Stimulated activated CD4-positive, alpha-beta T cell treated with anti-CD3 and anti-CD28 coated beads, Interleukin-4, amount 100 ng/mL, for 24 hours (primary cell): ENCODE measurements around the gene FBXL19.

Experiments used
- DNase-seq: peaks from one replicate; pipeline ENCODE4 v3.0.0-alpha.2; 2020

FBXL19 gene

GRCh38 chr16:30992276-30992780, 69.0 kb downstream of the FBXL19 start:
- DNase-seq = no peak

- DNase-seq = no peak
Observed at GRCh38 chr16:30992931-30993816, 69.8 kb downstream of the FBXL19 start.

- no peak for DNase-seq
Observed at GRCh38 chr16:30995927-30996323, 72.6 kb downstream of the FBXL19 start.

GRCh38 chr16:30996324-30996984, 73.1 kb downstream of the FBXL19 start:
- DNase-seq = no peak

GRCh38 chr16:30996985-30997724, 73.8 kb downstream of the FBXL19 start:
- DNase-seq = peak; percentile 80

- no peak for DNase-seq
Observed at GRCh38 chr16:30997725-30998711, 74.6 kb downstream of the FBXL19 start.
